Activated naive CD8-positive, alpha-beta T cell treated with anti-CD3 and anti-CD28 coated beads, Interleukin-2, amount 50 U/mL, for 24 hours (primary cell): ENCODE measurements around the gene FNDC3A.
"Not testable (repeated sequence)": the region's sequence is repeated elsewhere in the genome, so short reads cannot be mapped to it uniquely, and the experiment has no call there.

Source experiments
- ATAC-seq: fragments of 150-1000 bp; cut with Tn5 transposase; one replicate; pipeline ENCODE4 v1.10.0; 2021
- DNase-seq: peaks from one replicate; pipeline ENCODE4 v3.0.0; 2021
- H3K27ac Mint-ChIP-seq: one replicate; pipeline ENCODE4 v1.8.0; 2021; ENCODE audit warnings: mild to moderate bottlenecking, mixed read lengths
- H3K27me3 Mint-ChIP-seq: one replicate; pipeline ENCODE4 v1.8.0; 2021; ENCODE audit warnings: mixed read lengths
- H3K36me3 Mint-ChIP-seq: one replicate; pipeline ENCODE4 v1.8.0; 2021; ENCODE audit warnings: low read depth, mixed read lengths
- H3K4me1 Mint-ChIP-seq: one replicate; pipeline ENCODE4 v1.8.0; 2021; ENCODE audit warnings: mixed read lengths
- H3K4me3 Mint-ChIP-seq: one replicate; pipeline ENCODE4 v1.8.0; 2021; ENCODE audit warnings: mild to moderate bottlenecking, moderate library complexity, mixed read lengths
- H3K9me3 Mint-ChIP-seq: one replicate; pipeline ENCODE4 v1.8.0; 2021; ENCODE audit warnings: mixed read lengths

Gene FNDC3A

GRCh38 chr13:49110122-49110912, 134.6 kb downstream of the FNDC3A start:
- ATAC-seq (peak; percentile 84), DNase-seq (peak; percentile 72)
- Mint-ChIP-seq H3K4me1 (peaks cover 47% of the 10 kb centered on the region), H3K27ac (peak overlapping the region; percentile 90), H3K9me3 (no peaks in the 10 kb centered on the region), H3K36me3 (peaks cover 4% of the 10 kb centered on the region), H3K4me3 (peak overlapping the region; percentile 90), H3K27me3 (peaks cover 2% of the 10 kb centered on the region)

GRCh38 chr13:49110913-49111170, 135.1 kb downstream of the FNDC3A start:
- Mint-ChIP-seq H3K9me3 (no peaks in the 10 kb centered on the region), H3K27ac (peak overlapping the region; percentile 66), H3K4me3 (peak overlapping the region; percentile 90), H3K27me3 (peaks cover 2% of the 10 kb centered on the region), H3K4me1 (peaks cover 49% of the 10 kb centered on the region), H3K36me3 (peaks cover 9% of the 10 kb centered on the region)
- ATAC-seq (no peak), DNase-seq (no peak)

- H3K4me1 Mint-ChIP-seq = peaks cover 50% of the 10 kb centered on the region
- no peaks in the 10 kb centered on the region for H3K9me3 Mint-ChIP-seq
- H3K4me3 Mint-ChIP-seq = peak overlapping the region; percentile 66
- DNase-seq (no peak), ATAC-seq (no peak)
- peaks cover 28% of the 10 kb centered on the region for H3K36me3 Mint-ChIP-seq
- peaks cover 2% of the 10 kb centered on the region for H3K27me3 Mint-ChIP-seq
- peak overlapping the region; percentile 83 for H3K27ac Mint-ChIP-seq
Observed at GRCh38 chr13:49112782-49113525, 137.2 kb downstream of the FNDC3A start.

GRCh38 chr13:49113526-49114286, 138.0 kb downstream of the FNDC3A start:
- H3K9me3 Mint-ChIP-seq = no peaks in the 10 kb centered on the region
- DNase-seq = no peak
- H3K36me3 Mint-ChIP-seq = peaks cover 30% of the 10 kb centered on the region
- peaks cover 50% of the 10 kb centered on the region for H3K4me1 Mint-ChIP-seq
- peaks cover 2% of the 10 kb centered on the region for H3K27me3 Mint-ChIP-seq
- peak overlapping the region; percentile 83 for H3K27ac Mint-ChIP-seq
- peak overlapping the region; percentile 66 for H3K4me3 Mint-ChIP-seq
- peak; percentile 77 for ATAC-seq

- H3K4me3 Mint-ChIP-seq = no peak overlapping the region
- no peak overlapping the region for H3K27ac Mint-ChIP-seq
- DNase-seq = no peak
- H3K4me1 Mint-ChIP-seq = peaks cover 38% of the 10 kb centered on the region
- peaks cover 9% of the 10 kb centered on the region for H3K9me3 Mint-ChIP-seq
- H3K27me3 Mint-ChIP-seq = no peaks in the 10 kb centered on the region
- peaks cover 49% of the 10 kb centered on the region for H3K36me3 Mint-ChIP-seq
- ATAC-seq = no peak
Observed at GRCh38 chr13:49116873-49117272, 141.2 kb downstream of the FNDC3A start.

GRCh38 chr13:49118455-49118854, 142.7 kb downstream of the FNDC3A start:
- H3K4me1 Mint-ChIP-seq = peaks cover 26% of the 10 kb centered on the region
- ATAC-seq = not testable (repeated sequence)

GRCh38 chr13:49124693-49125304, 149.1 kb downstream of the FNDC3A start:
- Mint-ChIP-seq H3K36me3 (peaks cover 26% of the 10 kb centered on the region), H3K4me3 (no peak overlapping the region), H3K27ac (no peak overlapping the region), H3K4me1 (peaks cover 21% of the 10 kb centered on the region), H3K27me3 (no peaks in the 10 kb centered on the region), H3K9me3 (peaks cover 16% of the 10 kb centered on the region)
- ATAC-seq (no peak), DNase-seq (no peak)

More at GRCh38 chr13:49118455-49118854, 142.7 kb downstream of the FNDC3A start:
- DNase-seq, H3K4me3 Mint-ChIP-seq, H3K27ac Mint-ChIP-seq, H3K27me3 Mint-ChIP-seq: not testable (repeated sequence)
- Mint-ChIP-seq H3K9me3 (peaks cover 16% of the 10 kb centered on the region), H3K36me3 (peaks cover 59% of the 10 kb centered on the region)

- ATAC-seq (no peak), DNase-seq (no peak)
- Mint-ChIP-seq H3K9me3 (peaks cover 15% of the 10 kb centered on the region), H3K4me3 (no peak overlapping the region), H3K4me1 (peaks cover 21% of the 10 kb centered on the region), H3K36me3 (peaks cover 28% of the 10 kb centered on the region), H3K27ac (no peak overlapping the region), H3K27me3 (no peaks in the 10 kb centered on the region)
Observed at GRCh38 chr13:49125964-49126524, 150.3 kb downstream of the FNDC3A start.

- H3K36me3 Mint-ChIP-seq = peaks cover 47% of the 10 kb centered on the region
- peak overlapping the region; percentile 1 for H3K27ac Mint-ChIP-seq
Observed at GRCh38 chr13:49132479-49133002, 156.8 kb downstream of the FNDC3A start.

GRCh38 chr13:49134305-49134704, 158.6 kb downstream of the FNDC3A start:
- no peak overlapping the region for H3K27ac Mint-ChIP-seq
- H3K9me3 Mint-ChIP-seq = no peaks in the 10 kb centered on the region
- H3K36me3 Mint-ChIP-seq = peaks cover 57% of the 10 kb centered on the region

More at GRCh38 chr13:49132479-49133002, 156.8 kb downstream of the FNDC3A start:
- DNase-seq (no peak), ATAC-seq (no peak)
- H3K4me1 Mint-ChIP-seq = peaks cover 3% of the 10 kb centered on the region
- no peaks in the 10 kb centered on the region for H3K9me3 Mint-ChIP-seq
- no peaks in the 10 kb centered on the region for H3K27me3 Mint-ChIP-seq
- H3K4me3 Mint-ChIP-seq = no peak overlapping the region

GRCh38 chr13:49137138-49137643, 161.5 kb downstream of the FNDC3A start:
- not testable (repeated sequence) for H3K4me3 Mint-ChIP-seq, H3K27ac Mint-ChIP-seq, ATAC-seq, DNase-seq, H3K27me3 Mint-ChIP-seq, H3K9me3 Mint-ChIP-seq
- H3K4me1 Mint-ChIP-seq = peaks cover 25% of the 10 kb centered on the region
- peaks cover 59% of the 10 kb centered on the region for H3K36me3 Mint-ChIP-seq

More at GRCh38 chr13:49134305-49134704, 158.6 kb downstream of the FNDC3A start:
- no peak overlapping the region for H3K4me3 Mint-ChIP-seq
- DNase-seq (no peak), ATAC-seq (no peak)
- no peaks in the 10 kb centered on the region for H3K27me3 Mint-ChIP-seq
- peaks cover 5% of the 10 kb centered on the region for H3K4me1 Mint-ChIP-seq

- Mint-ChIP-seq H3K36me3 (peaks cover 46% of the 10 kb centered on the region), H3K4me3 (no peak overlapping the region), H3K9me3 (no peaks in the 10 kb centered on the region), H3K27me3 (no peaks in the 10 kb centered on the region), H3K27ac (peak overlapping the region; percentile 69), H3K4me1 (peaks cover 27% of the 10 kb centered on the region)
- ATAC-seq (peak; percentile 96), DNase-seq (no peak)
Observed at GRCh38 chr13:49140910-49141611, 165.3 kb downstream of the FNDC3A start.

- H3K27me3 Mint-ChIP-seq = no peaks in the 10 kb centered on the region
- H3K36me3 Mint-ChIP-seq = peaks cover 65% of the 10 kb centered on the region
- peak; percentile 20 for ATAC-seq
- H3K4me3 Mint-ChIP-seq = peak overlapping the region; percentile 51
- H3K9me3 Mint-ChIP-seq = peaks cover 27% of the 10 kb centered on the region
- peak overlapping the region; percentile 33 for H3K27ac Mint-ChIP-seq
- H3K4me1 Mint-ChIP-seq = peaks cover 29% of the 10 kb centered on the region
- no peak for DNase-seq
Observed at GRCh38 chr13:49146950-49147355, 171.2 kb downstream of the FNDC3A start.
